UCSD-AML1 (cell line): ENCODE results near the gene ADGB.
"Not testable (repeated sequence)": the region's sequence is repeated elsewhere in the genome, so short reads cannot be mapped to it uniquely, and the experiment has no call there.

Source experiments
- DNase-seq: peaks from one replicate; lab custom pipeline; 2025; ENCODE audit not compliant: unreplicated experiment; lab: John Stamatoyannopoulos, UW

Gene ADGB

GRCh38 chr6:146815511-146816462, 217.0 kb downstream of the ADGB start:
- not testable (repeated sequence) for DNase-seq

DNA sequence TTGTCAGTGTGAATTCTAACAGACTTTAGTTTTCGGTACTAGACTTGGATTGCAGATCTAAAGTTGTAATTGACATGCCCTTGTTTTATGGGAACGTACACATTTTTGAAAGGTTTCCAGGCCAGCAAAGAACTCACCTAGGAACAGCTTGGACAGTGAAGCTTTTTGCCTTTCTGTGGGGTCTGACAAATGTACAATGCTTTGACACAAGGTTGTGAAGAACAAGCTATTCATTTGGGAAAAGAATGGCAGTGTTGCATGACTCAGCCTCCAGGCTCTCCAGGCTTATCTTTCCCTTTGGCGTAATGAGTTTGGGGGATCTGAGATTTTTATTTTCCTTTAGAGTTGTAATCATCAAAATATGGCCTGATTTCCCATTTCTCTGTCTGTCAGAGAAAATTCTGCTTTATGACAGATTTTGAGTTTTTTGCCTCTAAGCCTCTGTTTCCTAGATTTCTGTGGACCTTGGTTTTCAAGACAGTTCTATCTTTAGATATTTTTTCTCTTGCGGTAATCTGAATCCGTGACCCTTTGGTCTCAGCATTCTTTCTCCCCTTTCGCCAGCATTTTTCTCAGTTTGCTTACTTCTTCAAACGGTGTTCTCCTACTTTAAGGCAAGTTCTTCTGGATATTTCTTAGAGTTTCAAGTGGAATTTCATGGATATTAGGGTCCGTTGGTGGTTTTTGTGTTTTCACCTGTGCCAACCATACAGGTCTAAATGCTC, 221.0 kb downstream of the ADGB start:
- no peak for DNase-seq

- no peak for DNase-seq
Measured at GRCh38 chr6:146827216-146827928, 228.6 kb downstream of the ADGB start.

- DNase-seq: no peak
Measured at GRCh38 chr6:146829792-146830565, 231.2 kb downstream of the ADGB start.

DNA sequence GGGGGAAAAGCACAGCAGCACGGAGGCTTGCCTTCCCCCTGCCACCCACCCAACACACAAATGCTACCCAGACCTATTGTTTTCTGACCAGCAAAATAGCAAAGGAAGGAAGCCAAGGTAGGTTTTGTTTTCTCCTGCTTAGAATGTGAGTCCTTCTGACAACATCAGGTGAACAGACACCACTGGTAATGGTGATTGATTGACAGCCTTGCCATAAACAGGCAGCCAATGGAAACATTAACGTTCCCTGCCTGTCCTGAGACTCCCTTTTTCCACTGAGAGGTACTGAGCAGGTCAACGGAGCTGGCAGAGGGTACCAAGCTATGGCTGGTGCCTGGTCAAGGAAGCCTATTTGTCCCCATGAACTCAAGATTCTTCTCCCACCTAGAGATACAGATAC, 234.4 kb downstream of the ADGB start:
- DNase-seq: no peak

GRCh38 chr6:146840216-146840615, 241.4 kb downstream of the ADGB start:
- no peak for DNase-seq

DNA sequence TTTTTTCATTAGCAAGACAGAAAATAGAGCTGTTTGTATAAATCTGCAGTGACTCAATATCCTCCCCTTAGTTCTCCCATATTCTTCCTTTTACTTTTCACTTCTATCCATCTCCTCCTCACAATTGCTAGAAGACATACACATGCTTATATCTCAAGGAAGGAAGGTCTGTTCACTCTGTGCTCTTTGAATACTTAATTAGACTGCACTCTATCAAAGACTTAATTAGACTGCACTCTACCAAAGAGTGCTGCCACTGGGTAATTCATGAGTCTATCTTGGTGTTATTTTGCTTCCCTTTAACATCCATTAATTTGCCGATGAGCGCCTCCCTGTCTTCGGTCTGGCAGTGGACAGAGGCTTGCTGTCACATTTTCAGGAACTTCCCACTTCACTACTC, 241.9 kb downstream of the ADGB start:
- DNase-seq: no peak

DNA sequence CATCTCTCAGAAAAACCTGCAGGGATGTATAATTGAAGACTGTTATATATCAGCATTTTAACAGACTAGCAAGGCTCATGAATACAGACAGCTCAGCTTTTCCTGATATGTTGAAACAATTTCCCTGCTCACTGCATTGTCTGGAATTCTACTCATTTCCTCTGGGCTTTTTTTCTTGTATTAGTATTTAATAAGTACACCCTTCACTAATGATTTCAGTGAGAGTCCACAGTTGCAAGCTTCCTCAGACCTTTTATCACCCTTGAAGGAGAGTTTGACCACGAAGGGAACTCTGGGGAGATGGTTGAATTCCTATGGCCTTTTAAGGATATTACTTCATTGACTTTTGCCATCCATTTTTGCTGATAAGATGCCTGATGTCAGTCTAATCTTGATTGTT, 248.7 kb downstream of the ADGB start:
- no peak for DNase-seq

DNA sequence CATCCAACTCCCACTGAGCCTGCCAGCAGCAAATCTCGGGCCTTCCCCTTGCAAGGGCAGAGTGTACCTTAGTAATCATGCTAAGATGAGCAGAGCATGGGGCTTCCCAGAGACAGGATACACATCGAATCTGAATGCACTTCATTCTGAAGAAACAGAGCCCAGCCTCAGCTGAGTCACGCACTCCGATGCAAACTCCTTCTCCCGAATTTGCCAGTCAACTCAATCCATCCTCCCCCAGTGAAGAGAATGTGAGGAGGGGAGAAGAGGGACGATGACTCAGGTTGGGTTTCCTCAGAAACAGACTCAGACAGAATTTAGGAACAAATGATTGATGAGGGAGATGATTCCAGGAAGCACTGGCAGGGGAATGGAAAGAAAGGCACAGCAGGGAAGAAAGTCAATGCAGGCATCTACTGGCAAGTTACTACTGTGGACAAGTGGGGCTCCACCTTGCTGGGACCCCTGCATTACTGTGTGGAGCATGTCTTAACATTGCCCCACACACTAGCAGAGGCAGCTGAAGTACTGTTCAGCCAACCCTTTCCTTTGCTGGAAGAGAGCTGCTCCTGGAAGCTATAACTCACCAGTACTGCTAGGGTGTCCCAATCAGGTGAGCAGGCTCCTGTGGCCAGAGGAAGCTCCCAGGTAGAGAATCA, 251.6 kb downstream of the ADGB start:
- DNase-seq: no peak

- DNase-seq: no peak
Measured at GRCh38 chr6:146850981-146851380, 252.2 kb downstream of the ADGB start.

DNA sequence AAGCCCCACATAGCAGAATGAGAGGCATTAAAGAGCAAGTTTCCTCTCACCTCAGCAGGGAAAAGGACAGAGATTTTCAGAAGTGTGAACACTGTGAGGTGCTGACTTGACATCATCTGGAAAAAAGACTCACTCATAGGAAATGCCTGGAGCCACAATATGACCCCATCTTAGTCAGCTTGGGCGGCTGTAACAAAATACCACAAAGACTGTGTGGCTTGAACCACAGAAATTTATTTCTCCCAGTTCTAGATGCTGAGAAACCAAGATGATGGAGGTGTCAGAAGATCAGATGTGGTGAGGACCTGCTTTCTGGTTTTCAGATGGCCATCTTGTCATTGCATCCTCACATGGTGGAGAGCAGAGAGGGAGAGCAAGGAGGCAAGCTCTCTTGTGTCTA, 253.1 kb downstream of the ADGB start:
- no peak for DNase-seq

GRCh38 chr6:146854521-146855255, 255.9 kb downstream of the ADGB start:
- DNase-seq: not testable (repeated sequence)

DNA sequence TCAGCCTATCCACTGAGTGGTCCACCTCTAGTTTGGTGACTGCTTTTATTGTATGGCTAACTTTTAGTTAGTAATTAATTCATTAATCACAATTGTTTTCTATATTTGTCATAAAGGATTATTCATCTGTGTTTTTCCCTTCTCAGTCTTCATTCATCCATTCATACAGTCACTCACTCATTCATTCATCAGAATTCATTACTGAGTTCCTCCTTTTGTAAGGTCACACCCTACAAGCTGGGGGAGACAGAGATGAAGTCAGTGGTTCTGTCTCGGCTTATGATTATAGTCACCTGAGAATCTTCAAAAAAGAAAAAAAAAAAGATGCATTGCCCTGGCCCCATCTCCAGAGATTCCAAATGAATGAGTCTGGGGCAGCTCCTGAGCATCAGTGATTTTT, 257.1 kb downstream of the ADGB start:
- no peak for DNase-seq

DNA sequence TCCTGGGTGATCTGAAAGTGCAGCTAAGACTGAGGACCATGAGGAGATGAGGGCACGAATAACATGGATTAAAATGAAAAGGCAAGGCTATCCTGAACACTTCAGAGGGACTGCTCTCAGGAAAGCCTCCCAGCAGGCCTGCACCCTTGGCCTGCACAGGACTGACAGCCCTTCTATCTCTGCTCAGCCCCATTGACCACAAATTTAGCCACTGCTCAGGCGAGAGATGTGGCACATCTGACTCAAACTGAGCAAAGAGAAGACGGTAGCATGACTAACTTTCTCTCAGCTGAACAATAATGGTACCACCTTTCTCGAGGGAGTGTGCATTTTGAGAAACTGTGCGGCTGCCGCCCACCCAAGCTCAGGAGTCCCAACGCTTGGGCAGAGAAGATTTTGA, 257.5 kb downstream of the ADGB start:
- DNase-seq: no peak

DNA sequence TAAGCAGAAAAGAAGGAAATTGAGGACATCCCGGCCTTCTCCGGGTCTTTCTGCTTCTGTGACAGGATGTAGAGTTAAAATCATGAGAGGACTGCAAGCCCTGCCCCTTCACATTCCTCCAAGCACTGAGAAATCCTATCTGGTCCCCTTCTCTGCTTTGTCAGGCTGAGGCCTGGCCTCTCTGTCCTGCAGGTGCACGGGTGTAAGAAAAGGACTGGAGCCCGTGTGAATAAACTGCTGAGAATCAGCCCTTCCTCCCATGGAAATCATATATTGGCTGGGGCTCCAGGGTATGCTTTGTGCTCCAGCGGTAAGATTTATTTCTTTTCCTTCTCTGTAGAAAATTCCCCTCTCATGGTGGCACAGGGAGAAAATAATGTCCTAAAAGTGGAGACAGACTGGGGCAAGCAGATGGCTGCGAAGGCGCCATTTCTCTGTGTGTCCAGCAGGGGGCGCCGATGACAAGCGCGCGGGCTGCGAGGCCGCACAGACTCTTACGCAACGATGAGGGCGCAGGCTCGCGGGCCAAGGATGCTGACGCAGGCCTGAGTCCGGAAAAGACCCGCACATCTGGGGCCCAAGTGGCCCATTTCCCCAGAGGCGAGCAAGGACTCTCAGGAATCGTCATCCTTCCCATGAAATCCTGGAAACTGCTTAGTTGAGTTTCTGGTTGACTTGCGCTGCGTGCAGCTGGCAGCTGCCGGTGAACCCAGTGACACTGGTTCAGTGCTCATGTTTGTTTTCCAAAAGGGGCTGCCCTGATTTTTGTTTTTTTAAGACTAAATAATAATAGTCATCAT, 258.6 kb downstream of the ADGB start:
- DNase-seq: peak; percentile 85

DNA sequence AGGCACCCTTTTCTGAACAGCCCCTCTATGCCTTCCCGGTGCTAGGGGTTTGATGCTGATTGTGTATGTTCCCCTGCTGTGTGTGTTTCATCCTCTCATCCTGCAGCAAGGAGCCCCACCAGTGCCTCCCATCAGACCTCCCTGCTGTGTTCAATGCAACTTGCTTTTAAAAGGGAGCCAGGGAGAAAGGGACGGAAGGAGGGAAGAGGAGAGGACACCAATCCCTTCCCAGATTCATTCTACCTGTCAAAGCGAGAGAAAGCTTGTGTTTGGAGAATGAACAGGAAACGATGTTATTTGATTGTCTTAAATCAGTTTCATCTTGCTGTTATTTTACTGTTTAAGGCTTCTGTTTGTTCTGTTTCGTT, 259.2 kb downstream of the ADGB start:
- no peak for DNase-seq

GRCh38 chr6:146859206-146859605, 260.4 kb downstream of the ADGB start:
- DNase-seq: no peak

DNA sequence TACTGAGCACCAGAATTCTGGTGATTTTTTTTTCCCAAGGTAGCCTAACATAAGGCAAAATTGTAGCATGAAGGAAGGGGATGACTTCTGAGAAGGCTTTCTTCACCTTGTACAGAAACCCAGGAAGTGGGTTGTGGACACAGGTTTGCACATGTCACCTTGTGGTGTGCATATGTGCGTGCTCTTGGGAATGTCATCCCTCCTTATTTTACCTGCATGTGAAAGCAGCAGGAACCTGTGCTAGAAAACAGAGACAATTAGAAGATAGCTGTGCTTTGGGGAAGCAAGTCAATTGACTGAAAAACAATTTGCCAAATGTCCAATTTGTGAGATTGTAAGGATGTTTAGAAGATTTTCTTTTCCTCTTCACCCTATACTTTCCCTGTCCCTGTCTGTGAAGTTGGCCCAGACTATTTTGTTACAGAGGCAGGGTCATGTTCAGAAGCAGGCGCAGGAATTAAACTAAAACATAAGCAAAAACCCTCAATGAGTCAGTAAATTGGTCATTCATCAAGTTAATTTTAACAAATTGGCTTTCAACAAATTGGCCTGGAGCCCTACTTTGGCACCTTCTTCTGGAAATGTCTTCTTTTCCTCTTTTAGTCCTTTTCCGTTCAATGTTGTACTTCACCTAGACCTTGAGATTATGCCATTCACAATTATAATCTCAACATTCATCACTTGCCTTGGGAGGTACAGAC, 261.2 kb downstream of the ADGB start:
- DNase-seq: no peak
